Placental epithelial cell (primary cell): Measurements from ENCODE around the gene ZNF670. TPM values are rescaled to one million over a fixed set of nuclear protein-coding genes. Genes with fewer than 3 reads are reported as not detected.

Experiments used
- total RNA-seq: library from RNA; depleted of rRNA; stranded (reverse); fragments of >200 nt; gene quantifications from 2 replicates; pipeline ENCODE4 v1.2.3, GENCODE V29; 2012

The ZNF670 gene
- total RNA-seq = 0.79 and 2.1 TPM in 2 replicates

DNA sequence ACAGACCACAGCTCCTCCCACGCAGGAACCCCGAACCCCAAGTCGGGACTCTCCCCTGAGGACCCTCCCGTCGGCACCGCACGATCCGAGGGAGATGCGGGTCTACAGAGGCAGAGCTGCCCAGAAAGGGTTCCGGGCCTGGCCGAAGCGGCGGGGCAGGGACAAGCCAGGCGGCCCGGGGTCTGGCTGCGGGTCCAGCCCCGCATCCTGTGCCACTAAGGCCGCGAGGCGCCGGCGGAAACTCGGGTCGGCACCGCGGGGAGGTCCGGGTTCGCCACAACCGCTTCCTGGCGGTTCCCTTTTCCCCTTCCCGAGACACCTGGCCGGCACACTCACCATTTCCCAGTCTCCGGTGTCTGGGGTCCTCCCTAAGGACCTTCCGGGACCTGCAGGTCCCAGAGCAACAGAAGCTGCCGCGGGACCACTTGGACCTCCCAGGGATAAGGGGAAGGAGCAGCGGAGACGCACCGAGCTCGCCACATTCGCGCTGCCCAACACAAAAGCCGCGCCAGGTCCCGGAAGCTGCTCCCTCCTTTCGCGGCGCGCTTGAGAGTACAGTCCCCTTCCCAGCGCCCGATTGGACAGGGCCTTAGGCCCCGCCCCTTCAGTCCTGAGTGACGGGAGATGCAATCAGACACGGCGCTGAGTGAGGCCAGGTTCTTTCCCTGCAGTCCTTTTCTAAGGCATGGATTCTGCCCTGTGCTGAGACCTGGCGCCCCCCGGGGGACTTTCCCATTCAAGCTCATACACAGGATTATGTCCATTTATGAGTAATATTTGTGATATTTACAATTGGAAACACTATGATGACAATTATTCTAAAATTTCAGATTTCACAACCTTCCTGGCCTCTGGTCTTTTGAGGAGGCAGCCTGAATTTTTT lies at the start of gene ZNF670:
ZNF670 (minus strand) TSS at position 554 of the 883 bp plus-strand sequence; CDS start at position 339, 215 bp downstream.

DNA sequence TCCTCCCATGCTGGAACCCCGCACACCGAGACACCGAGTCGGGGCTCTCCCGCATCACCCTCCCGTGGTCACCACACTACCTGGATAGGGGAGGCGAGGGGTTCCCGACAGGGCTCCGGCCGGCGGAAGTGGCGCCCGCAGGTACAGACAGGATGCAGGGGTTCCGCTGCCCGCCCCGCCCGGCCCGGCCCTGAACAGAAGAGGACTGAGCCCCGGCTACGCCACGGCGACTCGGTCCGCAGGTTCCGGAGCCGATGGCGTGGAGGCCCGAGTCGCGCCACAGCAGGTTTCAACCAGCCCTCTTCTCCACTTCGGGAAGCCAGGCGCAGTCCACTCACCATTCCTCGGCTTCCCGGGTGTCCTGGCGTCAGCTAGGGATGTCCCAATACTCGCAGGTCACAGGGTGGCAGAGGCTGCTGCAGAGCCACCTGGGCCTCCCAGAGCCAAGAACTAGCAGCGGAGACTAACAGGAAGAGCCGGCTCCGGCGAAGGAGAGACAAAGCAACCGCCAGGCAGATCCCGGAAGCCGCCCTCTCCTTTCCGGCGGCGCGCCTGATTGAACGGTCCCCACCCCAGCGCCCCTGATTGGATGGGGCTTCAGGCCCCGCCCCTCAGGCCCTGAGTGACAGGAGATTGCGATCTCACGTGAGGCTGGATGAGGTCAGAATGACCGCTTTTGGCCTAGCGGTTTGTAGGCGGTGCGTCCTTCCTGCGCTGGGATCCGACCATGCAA lies 25.4 kb upstream of the ZNF670 start, which contains the start of gene ZNF669:
ZNF669 (minus strand) TSS at position 498 of the 733 bp plus-strand sequence; CDS start at position 341, 157 bp downstream.

Other genes with a start within 250 kb of the ZNF670 start
- gene AHCTF1, start 146.9 kb downstream of the ZNF670 start, total RNA-seq = 24.7 and 27.5 TPM in 2 replicates
- 2.0 and 3.1 TPM in 2 replicates for gene ZNF695, start 70.8 kb downstream of the ZNF670 start, total RNA-seq
- gene ZNF669, start 25.5 kb upstream of the ZNF670 start, total RNA-seq = 6.9 and 9.4 TPM in 2 replicates
- gene ZNF124, start 93.2 kb upstream of the ZNF670 start, total RNA-seq = 48.3 and 63.2 TPM in 2 replicates
- gene VN1R5, start 177.3 kb upstream of the ZNF670 start, total RNA-seq = not detected in 2 replicates